Glomerular endothelial cell (primary cell): ENCODE results near the gene SOX10. TPM values are rescaled to one million over a fixed set of nuclear protein-coding genes. Genes with fewer than 3 reads are reported as not detected.
A peak's percentile ranks its signal among the peaks of the same experiment; 100 is the strongest.

Experiments used
- DNase-seq: peaks from one replicate; pipeline ENCODE4 v3.0.0-alpha.2; 2011; ENCODE audit warnings: low read depth, low spot score; ENCODE audit errors: extremely low read depth
- total RNA-seq: library from RNA; depleted of rRNA; stranded (reverse); fragments of >200 nt; gene quantifications from 2 replicates; pipeline ENCODE4 v1.2.3, GENCODE V29; 2015

SOX10 gene
- total RNA-seq, 1 donor from 2014 or later: not detected

- peak; percentile 50 for DNase-seq
Observed at GRCh38 chr22:37933711-37934376, 50.5 kb downstream of the SOX10 start.

GRCh38 chr22:37932821-37933578, 51.4 kb downstream of the SOX10 start:
- no peak for DNase-seq

DNA sequence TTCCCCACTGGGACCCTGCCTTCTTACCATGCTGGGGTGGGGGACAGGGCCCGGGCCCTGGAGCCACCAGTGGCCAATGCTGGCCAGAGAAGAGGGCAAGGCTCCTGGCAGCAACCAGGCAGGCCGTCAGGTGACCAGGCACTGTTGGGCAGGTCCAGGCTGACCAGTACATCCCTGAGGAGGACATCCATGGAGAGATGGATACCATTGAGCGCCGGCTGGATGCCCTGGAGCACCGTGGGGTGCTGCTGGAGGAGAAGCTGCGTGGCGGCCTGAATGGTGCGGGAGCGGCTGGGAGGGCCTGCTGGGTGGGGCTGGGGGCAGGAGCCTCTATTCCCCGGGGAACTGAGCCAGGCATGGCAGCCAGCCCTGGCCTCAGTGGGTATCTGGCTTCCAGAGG, 52.0 kb downstream of the SOX10 start:
- DNase-seq: no peak

- no peak for DNase-seq
Observed at GRCh38 chr22:37931893-37932389, 52.4 kb downstream of the SOX10 start.

DNA sequence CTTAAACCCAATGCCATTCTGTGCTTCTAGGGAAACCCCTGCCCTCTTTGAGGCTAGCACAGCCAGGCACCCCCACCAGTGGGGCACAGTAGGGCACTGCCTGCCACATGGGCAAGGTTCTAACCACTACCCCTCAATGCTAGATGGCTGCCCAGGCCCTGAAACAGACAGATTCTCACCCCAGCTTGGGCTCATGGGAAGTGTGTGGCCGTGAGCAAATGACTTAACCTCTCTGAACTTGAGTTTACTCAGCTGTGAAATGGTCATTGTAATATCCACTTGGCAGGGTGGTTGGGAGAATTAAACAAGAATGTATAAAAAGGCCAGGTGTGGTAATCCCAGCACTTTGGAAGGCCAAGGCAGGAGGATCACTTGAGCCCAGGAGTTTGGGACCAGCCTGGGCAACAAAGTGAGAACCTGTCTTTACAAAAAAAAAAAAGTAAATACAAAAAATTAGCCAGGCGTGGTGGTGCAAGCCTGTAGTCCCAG, 53.4 kb downstream of the SOX10 start:
- DNase-seq: no peak

DNA sequence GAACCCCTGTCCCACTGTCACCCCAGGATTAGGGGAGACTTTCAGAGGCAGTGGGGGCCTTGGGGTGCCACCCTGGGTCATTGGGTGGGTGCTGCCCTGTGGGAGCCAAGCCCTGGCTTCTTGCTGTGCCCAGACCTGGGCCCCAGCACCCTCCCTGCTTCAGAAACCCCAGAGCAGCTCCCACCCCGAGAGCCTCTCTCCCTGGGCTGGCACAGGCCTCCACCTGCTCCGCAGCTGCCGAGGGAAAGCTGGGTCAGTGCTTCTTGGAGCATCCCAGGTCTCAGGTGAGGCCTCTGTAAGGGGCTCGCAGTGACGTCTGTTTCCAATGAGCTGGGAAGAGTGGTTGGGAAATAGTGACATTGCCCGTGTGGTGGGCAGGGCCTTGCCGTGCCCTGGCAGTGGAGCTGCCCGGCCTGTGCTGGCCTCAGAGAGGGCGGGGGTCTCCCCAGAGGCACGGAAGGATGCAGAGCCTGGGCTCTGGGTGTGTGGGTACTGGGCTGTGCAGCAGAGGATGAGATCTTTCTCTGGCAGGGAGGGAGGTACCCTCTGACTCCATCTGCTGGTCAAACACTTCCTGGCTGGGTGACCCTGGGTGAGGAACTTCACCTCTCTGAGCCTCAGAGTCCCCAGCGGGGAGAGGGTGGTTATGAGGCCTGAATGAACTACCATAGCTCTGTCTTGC, 53.9 kb downstream of the SOX10 start:
- DNase-seq: no peak

DNA sequence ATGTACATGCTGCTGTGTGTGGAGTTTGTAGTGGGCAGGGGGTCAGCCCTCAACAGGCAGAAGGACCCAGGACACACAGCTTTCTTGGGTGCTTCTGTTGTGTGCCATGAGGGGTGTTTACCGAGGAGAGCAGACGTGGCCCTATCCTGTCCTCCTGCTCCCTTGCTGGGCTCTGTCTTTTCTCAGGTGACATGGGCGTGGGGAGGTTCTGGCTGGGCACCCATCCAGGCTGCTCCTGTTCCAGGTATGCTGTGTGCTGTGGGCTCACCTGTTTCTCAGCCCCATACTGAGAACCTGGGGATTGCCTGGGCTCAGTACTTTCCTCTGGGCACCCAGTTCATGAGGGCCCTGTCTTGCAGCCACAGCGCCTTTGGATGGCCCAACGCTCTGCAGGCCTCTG, 55.0 kb downstream of the SOX10 start:
- DNase-seq: no peak

GRCh38 chr22:37927637-37927936, 56.8 kb downstream of the SOX10 start:
- DNase-seq: no peak

- no peak for DNase-seq
Observed at GRCh38 chr22:37926771-37927636, 57.4 kb downstream of the SOX10 start.

DNA sequence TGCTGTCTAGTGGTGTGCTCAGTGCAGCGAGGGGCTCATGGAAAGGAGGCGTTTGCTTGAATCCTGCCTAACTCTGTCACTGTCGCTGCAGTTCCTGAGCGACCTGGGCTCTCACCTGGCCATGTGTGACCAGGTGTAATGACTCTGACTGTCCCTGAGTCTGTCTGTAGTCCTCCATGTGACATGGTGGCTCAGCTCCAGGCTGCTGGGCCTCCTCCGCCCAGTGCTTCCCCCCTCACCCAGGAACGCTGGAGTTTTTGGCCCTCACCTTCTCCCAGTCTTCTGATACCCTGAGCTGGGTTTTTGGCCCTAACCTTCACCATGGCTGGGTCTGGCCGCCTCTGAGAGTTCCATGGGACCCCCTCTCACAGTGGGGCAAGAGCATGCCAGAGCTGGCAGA, 58.0 kb downstream of the SOX10 start:
- no peak for DNase-seq

DNA sequence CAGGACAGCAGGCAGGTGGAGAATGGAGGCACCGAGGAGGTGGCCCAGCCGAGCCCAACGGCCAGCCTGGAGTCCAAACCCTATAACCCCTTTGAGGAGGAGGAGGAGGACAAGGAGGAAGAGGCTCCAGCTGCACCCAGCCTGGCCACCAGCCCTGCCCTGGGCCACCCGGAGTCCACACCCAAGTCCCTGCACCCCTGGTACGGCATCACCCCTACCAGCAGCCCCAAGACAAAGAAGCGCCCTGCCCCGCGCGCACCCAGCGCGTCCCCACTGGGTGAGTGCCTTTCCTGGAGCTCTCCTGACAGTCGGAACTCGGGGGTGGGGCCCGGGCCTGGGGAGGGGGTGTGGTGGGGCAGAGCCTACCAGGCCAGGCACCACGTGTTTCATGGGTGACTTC, 58.6 kb downstream of the SOX10 start:
- DNase-seq: no peak

DNA sequence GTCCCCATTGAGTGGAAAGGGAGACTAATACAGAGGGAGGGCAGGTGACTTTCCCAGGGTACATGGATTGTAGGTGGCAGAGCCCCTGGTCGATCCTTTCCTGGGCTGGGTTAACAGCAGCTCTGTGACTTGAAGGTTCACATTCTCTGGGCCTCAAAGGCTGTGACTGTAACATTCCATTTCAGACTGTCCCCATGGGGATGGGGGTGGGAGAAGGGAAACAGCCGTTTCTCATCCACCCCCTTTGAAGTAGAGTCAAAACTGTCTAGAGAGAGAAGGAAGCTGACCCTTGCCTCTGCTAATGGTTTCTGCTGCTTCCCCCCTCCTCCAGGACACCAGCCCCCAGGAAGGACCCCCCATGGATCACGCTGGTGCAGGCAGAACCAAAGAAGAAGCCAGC, 59.0 kb downstream of the SOX10 start:
- no peak for DNase-seq

- DNase-seq: no peak
Observed at GRCh38 chr22:37924386-37925065, 59.8 kb downstream of the SOX10 start.

DNA sequence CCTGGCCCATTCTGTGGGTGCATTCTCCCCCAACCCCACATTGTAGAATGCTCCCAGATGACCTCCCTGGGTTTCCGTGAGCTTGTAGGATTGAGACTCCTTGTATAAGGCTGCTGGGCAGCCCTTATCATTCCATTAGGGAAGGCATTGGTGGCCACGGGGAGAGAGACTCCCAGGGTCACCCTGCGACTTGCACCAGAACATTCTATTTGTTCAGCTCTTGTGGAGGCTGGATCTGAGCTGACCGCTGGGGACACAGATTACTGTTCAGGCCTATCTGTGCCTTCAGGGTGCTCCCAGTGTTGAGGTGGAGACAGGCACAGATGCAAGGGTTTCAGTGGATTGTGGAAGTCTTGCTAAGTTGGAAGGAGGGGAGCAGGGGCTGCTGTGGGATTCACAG, 60.4 kb downstream of the SOX10 start:
- DNase-seq: no peak

Other genes with a start within 250 kb of the SOX10 start
- gene GCAT, start 176.6 kb downstream of the SOX10 start, total RNA-seq: 13.0 and 32.9 TPM in 2 replicates
- gene GALR3, start 161.2 kb downstream of the SOX10 start, total RNA-seq: not detected in 2 replicates
- gene ANKRD54, start 140.2 kb downstream of the SOX10 start, total RNA-seq: 34.9 and 55.2 TPM in 2 replicates
- 254 and 368 TPM in 2 replicates for gene EIF3L, start 135.1 kb downstream of the SOX10 start, total RNA-seq
- 122 and 133 TPM in 2 replicates for gene MICALL1, start 78.3 kb downstream of the SOX10 start, total RNA-seq
- gene C22orf23, start 31.0 kb downstream of the SOX10 start, total RNA-seq: 0.41 TPM in 1 of 2 replicates, not detected in the other
- 93.6 and 115 TPM in 2 replicates for gene POLR2F, start 30.9 kb downstream of the SOX10 start, total RNA-seq
- gene PICK1, start 72.8 kb upstream of the SOX10 start, total RNA-seq: 8.9 and 12.8 TPM in 2 replicates
- not detected in 2 replicates for gene SLC16A8, start 99.6 kb upstream of the SOX10 start, total RNA-seq
- 0.24 and 0.93 TPM in 2 replicates for gene BAIAP2L2, start 126.1 kb upstream of the SOX10 start, total RNA-seq
- gene PLA2G6, start 197.3 kb upstream of the SOX10 start, total RNA-seq: 4.7 and 7.6 TPM in 2 replicates
- gene MAFF, start 217.4 kb upstream of the SOX10 start, total RNA-seq: 91.0 and 119 TPM in 2 replicates